Breast epithelium (tissue), 3 donors: ENCODE data around the gene IL22RA1.

Source experiments
- CTCF ChIP-seq, 3 donors: fragments of 450-650 bp; IDR thresholded peaks; one replicate each; pipeline ENCODE4 v1.5.1; 2016 to 2017; ENCODE audit warnings: antibody characterized with exemption in 3 of 3, mild to moderate bottlenecking in 3 of 3, moderate library complexity in 3 of 3
- POLR2A ChIP-seq: fragments of 450-650 bp; IDR thresholded peaks from one replicate; pipeline ENCODE4 v1.6.1; 2016; ENCODE audit warnings: antibody characterized with exemption, mild to moderate bottlenecking, moderate library complexity
- POLR2AphosphoS5 ChIP-seq, 3 donors: sonication (generic); formaldehyde crosslinking; IDR thresholded peaks; one replicate each; pipeline ENCODE4 v1.6.1; 2017; ENCODE audit warnings: antibody characterized with exemption in 3 of 3

- TF ChIP-seq POLR2A, result no peak
- TF ChIP-seq CTCF (IDR thresholded peaks at IDR 0.05), result no peak
- no peak for TF ChIP-seq POLR2AphosphoS5 (IDR thresholded peaks at IDR 0.05)
These were observed 34.2 kb upstream of the IL22RA1 start for GRCh38 chr1:24177161-24177560.
